Activated CD8-positive, alpha-beta T cell treated with anti-CD3 and anti-CD28 coated beads for 36 hours (primary cell): ENCODE data around the gene ZNF358. TPM values are rescaled to one million over a fixed set of nuclear protein-coding genes. Genes with fewer than 3 reads are reported as not detected.

ENCODE experiments used
- ATAC-seq: fragments of 200-7000 bp; cut with Tn5 transposase; one replicate; pipeline ENCODE4 v1.10.0; 2021; ENCODE audit warnings: mild to moderate bottlenecking, moderate library complexity
- CTCF ChIA-PET: fragments of 350-600 bp; sonication (Branson Sonifier 250); formaldehyde crosslinking; loops from one replicate; lab custom pipeline; 2021; ENCODE audit warnings: antibody characterized with exemption; lab: Charles Lee
- POLR2A ChIA-PET: fragments of 350-600 bp; sonication (Branson Sonifier 250); formaldehyde crosslinking; loops from one replicate; lab custom pipeline; 2021; ENCODE audit warnings: antibody characterized with exemption; lab: Charles Lee
- DNase-seq: peaks from one replicate; pipeline ENCODE4 v3.0.0-alpha.2; 2020
- H3K27ac Mint-ChIP-seq: one replicate; pipeline ENCODE4 v1.8.0; 2021; ENCODE audit warnings: mild to moderate bottlenecking, mixed read lengths
- H3K27me3 Mint-ChIP-seq: one replicate; pipeline ENCODE4 v1.8.0; 2021; ENCODE audit warnings: mixed read lengths
- H3K36me3 Mint-ChIP-seq: one replicate; pipeline ENCODE4 v1.8.0; 2021; ENCODE audit warnings: low read depth, mixed read lengths
- H3K4me1 Mint-ChIP-seq: one replicate; pipeline ENCODE4 v1.8.0; 2021; ENCODE audit warnings: low read depth, mixed read lengths
- H3K4me3 Mint-ChIP-seq: one replicate; pipeline ENCODE4 v1.8.0; 2021; ENCODE audit warnings: mild to moderate bottlenecking, moderate library complexity, mixed read lengths
- H3K9me3 Mint-ChIP-seq: one replicate; pipeline ENCODE4 v1.8.0; 2021; ENCODE audit warnings: mixed read lengths
- CTCF ChIP-seq: fragments of 200-600 bp; IDR thresholded peaks from one replicate; pipeline ENCODE4 v1.8.0; 2022; ENCODE audit warnings: antibody characterized with exemption, mild to moderate bottlenecking
- intact Hi-C: fragments of 100-400 bp; cut with micrococcal nuclease; formaldehyde crosslinking; loops from one replicate; pipeline ENCODE4 v1.10.0; 2022
- total RNA-seq, 2 experiments: library from RNA; stranded (reverse); gene quantifications; one replicate each; pipeline ENCODE4 v1.2.3, GENCODE V29; 2021

The ZNF358 gene
- total RNA-seq, 2 experiments from 2014 or later: 4.8 to 6.5 TPM

GRCh38 chr19:7559102-7559501 is 43.2 kb downstream of the ZNF358 start:
- ChIA-PET CTCF (interaction anchor here (1.4 to 1.6 kb wide), 2 partner anchors 9 to 10 kb away, joined by 6 to 11 read pairs; no protein-coding TSS in a partner anchor), POLR2A (interaction anchor here (0.6 kb wide), 1 partner anchor 9 kb away, joined by 3 read pairs; no protein-coding TSS in a partner anchor)
- no peak for DNase-seq
- no peak for ATAC-seq
- intact Hi-C loops: no loop called here
- no peaks in the 10 kb centered on the region for H3K27me3 Mint-ChIP-seq
- no peak for TF ChIP-seq CTCF
- H3K36me3 Mint-ChIP-seq: peaks cover 30% of the 10 kb centered on the region
- H3K4me3 Mint-ChIP-seq: no peak overlapping the region
- H3K27ac Mint-ChIP-seq: no peak overlapping the region
- no peaks in the 10 kb centered on the region for H3K9me3 Mint-ChIP-seq
- no peaks in the 10 kb centered on the region for H3K4me1 Mint-ChIP-seq

- intact Hi-C loops: no loop called here
- ChIA-PET POLR2A (interaction anchor here (0.7 to 1.6 kb wide), 2 partner anchors 36 to 118 kb away, joined by 3 read pairs; partner anchors contain the start of gene CAMSAP3), CTCF (interaction anchor here (1.6 kb wide), 1 partner anchor 8 kb away, joined by 11 read pairs; no protein-coding TSS in a partner anchor)
- no peaks in the 10 kb centered on the region for H3K9me3 Mint-ChIP-seq
- no peak for TF ChIP-seq CTCF
- H3K27ac Mint-ChIP-seq: no peak overlapping the region
- ATAC-seq: no peak
- no peak overlapping the region for H3K4me3 Mint-ChIP-seq
- peaks cover 28% of the 10 kb centered on the region for H3K36me3 Mint-ChIP-seq
- no peak for DNase-seq
- H3K4me1 Mint-ChIP-seq: no peaks in the 10 kb centered on the region
- H3K27me3 Mint-ChIP-seq: no peaks in the 10 kb centered on the region
These were observed 44.4 kb downstream of the ZNF358 start for GRCh38 chr19:7560255-7560654.

GRCh38 chr19:7561325-7561724 is 45.4 kb downstream of the ZNF358 start:
- intact Hi-C loops: no loop called here
- Mint-ChIP-seq H3K36me3 (peaks cover 25% of the 10 kb centered on the region), H3K27me3 (no peaks in the 10 kb centered on the region), H3K4me3 (no peak overlapping the region), H3K4me1 (no peaks in the 10 kb centered on the region), H3K9me3 (no peaks in the 10 kb centered on the region), H3K27ac (no peak overlapping the region)
- DNase-seq (no peak), ATAC-seq (no peak)
- TF ChIP-seq CTCF: no peak
- CTCF ChIA-PET: no interaction called here
- POLR2A ChIA-PET: interaction anchor here (0.7 to 1.6 kb wide), 2 partner anchors 37 to 117 kb away, joined by 3 to 4 read pairs; no protein-coding TSS in a partner anchor

GRCh38 chr19:7562646-7563393 is 46.9 kb downstream of the ZNF358 start:
- intact Hi-C loops: no loop called here
- no peak for ATAC-seq
- H3K27ac Mint-ChIP-seq: no peak overlapping the region
- no peak for TF ChIP-seq CTCF
- no peaks in the 10 kb centered on the region for H3K27me3 Mint-ChIP-seq
- no peak overlapping the region for H3K4me3 Mint-ChIP-seq
- peak; percentile 28 for DNase-seq
- no peaks in the 10 kb centered on the region for H3K9me3 Mint-ChIP-seq
- ChIA-PET POLR2A (no interaction called here), CTCF (no interaction called here)
- no peaks in the 10 kb centered on the region for H3K4me1 Mint-ChIP-seq
- peaks cover 15% of the 10 kb centered on the region for H3K36me3 Mint-ChIP-seq

GRCh38 chr19:7564866-7565265 is 49.0 kb downstream of the ZNF358 start:
- no peak for TF ChIP-seq CTCF
- DNase-seq (no peak), ATAC-seq (no peak)
- no peaks in the 10 kb centered on the region for H3K9me3 Mint-ChIP-seq
- ChIA-PET CTCF (interaction anchor here (1.1 kb wide), 2 partner anchors 116 to 185 kb away, joined by 3 to 4 read pairs; partner anchors contain the start of gene TRAPPC5), POLR2A (interaction anchor here (0.6 kb wide), 1 partner anchor 155 kb away, joined by 3 read pairs; no protein-coding TSS in a partner anchor)
- intact Hi-C loops: loop anchor here (5.0 kb wide), 2 partner anchors 117 to 232 kb away; partner anchors contain the start of gene TRAPPC5
- peaks cover 7% of the 10 kb centered on the region for H3K36me3 Mint-ChIP-seq
- H3K4me1 Mint-ChIP-seq: peaks cover 2% of the 10 kb centered on the region
- no peak overlapping the region for H3K27ac Mint-ChIP-seq
- H3K27me3 Mint-ChIP-seq: no peaks in the 10 kb centered on the region
- no peak overlapping the region for H3K4me3 Mint-ChIP-seq
